GM12864 (cell line): Measurements from ENCODE around the gene TBC1D2.

ENCODE experiments used
- DNase-seq: peaks from one replicate; pipeline ENCODE4 v3.0.0-alpha.2; 2011; ENCODE audit warnings: low read depth
- H3K4me3 ChIP-seq: 2 replicates; pipeline ENCODE4 v1.5.1; 2011; ENCODE audit warnings: mild to moderate bottlenecking, low read depth, low read length, control low read depth
- TF ChIP-seq, protein P1 (sequence below): IDR thresholded peaks from 2 replicates; pipeline ENCODE4 v1.5.1; 2011; ENCODE audit warnings: low read depth, mild to moderate bottlenecking, moderate library complexity, low read length, control low read depth, inconsistent platforms; ENCODE audit errors: missing control alignments

TBC1D2 gene

DNA sequence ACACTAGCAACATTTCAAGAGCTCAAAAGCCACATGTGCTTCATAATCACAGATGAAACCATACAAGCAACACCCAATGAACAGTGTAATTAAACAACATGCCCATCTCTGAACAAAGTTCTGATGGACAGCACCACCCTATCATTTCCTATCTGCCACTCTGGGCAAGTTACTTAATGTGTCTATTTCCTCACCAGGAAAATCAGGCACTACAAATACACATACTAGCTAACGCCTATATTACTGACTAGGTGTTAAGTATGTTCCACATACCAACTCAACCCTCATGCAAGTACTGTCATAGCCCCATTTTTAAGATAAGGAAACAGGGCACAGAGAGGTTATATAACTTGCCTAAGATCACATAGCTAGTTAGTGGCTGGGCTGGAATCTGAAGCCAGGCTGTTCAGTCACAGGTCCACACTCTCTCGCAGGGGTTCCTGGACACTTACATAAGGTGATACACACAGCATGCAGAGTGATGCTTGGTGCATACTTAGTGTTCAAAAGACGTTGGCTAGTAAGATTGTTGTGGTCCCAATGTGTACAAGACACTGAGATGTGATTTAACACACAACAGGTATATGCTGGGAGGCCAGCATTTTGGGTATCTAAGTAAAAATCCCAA lies 87.2 kb downstream of the TBC1D2 start:
- TF ChIP-seq, protein P1, sequence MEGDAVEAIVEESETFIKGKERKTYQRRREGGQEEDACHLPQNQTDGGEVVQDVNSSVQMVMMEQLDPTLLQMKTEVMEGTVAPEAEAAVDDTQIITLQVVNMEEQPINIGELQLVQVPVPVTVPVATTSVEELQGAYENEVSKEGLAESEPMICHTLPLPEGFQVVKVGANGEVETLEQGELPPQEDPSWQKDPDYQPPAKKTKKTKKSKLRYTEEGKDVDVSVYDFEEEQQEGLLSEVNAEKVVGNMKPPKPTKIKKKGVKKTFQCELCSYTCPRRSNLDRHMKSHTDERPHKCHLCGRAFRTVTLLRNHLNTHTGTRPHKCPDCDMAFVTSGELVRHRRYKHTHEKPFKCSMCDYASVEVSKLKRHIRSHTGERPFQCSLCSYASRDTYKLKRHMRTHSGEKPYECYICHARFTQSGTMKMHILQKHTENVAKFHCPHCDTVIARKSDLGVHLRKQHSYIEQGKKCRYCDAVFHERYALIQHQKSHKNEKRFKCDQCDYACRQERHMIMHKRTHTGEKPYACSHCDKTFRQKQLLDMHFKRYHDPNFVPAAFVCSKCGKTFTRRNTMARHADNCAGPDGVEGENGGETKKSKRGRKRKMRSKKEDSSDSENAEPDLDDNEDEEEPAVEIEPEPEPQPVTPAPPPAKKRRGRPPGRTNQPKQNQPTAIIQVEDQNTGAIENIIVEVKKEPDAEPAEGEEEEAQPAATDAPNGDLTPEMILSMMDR, result no peak
- no peak for DNase-seq
- no peak overlapping the region for H3K4me3 ChIP-seq

DNA sequence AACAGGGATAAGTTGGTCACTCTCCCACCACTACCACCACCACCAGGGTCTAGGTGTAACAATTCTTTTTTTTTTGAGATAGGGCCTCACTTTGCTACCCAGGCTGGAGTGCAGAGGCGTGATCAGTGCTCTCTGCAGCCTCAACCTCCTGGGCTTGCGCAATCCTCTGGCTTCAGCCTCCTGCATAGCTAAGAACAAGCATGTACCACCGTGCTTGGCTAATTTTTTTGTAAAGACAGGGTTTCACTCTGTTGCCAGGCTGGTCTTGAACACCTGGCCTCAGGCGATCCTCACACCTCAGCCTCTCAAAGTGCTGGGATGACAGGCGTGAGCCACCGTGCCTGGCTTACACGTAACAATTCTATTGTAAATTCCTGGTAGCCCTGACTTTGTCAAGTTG lies 90.5 kb downstream of the TBC1D2 start:
- DNase-seq, result no peak
- TF ChIP-seq, protein P1, result no peak
- no peak overlapping the region for H3K4me3 ChIP-seq

DNA sequence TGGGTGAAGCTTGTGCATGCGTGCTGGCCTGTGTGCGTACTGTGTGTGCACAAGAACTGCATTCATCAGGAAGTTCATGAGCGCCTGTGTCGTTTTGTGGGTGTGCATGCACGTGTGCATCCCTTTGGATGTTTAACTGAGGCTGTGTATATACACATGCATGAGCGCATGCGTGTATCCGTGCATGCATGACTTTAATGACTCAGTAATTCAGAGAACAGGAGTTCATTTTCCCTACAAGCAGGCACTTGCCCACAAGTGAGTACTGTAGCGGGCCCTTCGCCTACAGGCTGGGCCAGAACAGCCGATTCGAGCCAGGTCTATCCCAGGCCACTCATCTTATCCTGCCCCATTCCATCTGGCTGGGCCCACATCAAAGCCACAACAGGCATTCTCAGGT lies 92.8 kb downstream of the TBC1D2 start:
- no peak for DNase-seq
- TF ChIP-seq, protein P1, result no peak
- no peak overlapping the region for H3K4me3 ChIP-seq

DNA sequence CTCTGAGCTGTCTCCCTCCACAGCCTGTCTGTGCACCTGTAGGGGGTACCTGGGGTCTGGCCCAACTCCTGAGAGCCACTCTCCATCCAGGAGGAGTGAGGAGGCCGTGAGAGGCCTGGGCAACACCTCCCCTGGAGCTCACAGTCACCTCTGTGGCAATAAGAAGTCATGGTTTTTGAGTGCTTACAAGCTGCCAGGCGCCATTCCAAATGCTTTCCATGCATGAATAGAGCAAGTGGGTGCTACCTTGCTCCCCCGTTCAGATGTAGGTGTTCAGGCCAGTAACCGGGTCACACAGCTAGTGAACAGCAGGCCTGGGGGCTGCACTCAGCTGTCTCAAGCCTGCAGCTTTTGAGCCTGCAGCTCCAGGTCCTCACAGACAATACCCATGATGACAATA lies 93.6 kb downstream of the TBC1D2 start:
- TF ChIP-seq, protein P1, result no peak
- no peak for DNase-seq
- no peak overlapping the region for H3K4me3 ChIP-seq

DNA sequence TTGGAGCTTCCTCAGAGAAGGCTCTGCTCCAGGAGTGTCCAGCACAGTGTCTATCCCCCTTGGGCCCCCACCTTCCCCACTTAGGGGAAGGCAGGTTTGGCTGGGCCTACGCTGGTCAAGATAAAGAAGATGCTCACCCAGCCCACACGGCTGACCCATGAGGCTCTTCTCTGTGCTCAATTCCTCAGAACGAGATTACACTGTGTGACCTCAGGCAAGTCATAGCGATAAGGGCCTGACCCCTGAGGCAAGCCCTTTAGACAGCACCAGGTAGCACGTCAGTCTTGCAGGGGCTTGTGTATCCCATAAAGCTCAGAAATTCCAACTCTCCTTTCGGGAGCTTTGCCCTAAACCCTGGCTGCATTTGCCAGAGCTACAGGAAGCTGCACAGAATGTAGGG lies 95.7 kb downstream of the TBC1D2 start:
- no peak overlapping the region for H3K4me3 ChIP-seq
- DNase-seq, result no peak
- TF ChIP-seq, protein P1, result no peak

DNA sequence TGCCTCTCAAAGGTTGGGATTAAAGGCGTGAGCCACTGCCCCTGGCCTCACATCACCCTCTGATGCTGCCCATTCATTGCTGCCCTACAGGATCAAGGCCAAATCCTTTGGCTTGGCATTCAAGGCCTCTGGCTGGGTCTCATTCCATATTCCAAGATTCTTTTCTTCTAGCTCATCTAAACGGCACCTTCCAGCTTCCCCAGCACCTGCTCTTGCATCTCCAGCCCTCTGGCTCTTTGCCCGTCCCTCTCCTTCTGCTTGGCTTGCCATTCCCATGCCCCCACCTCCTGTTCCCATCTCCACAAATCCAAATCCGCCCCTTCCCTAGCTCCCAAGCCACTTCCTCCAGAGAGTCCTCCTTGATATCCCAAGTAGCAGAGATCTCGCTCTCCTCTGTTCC lies 96.1 kb downstream of the TBC1D2 start:
- DNase-seq, result no peak
- TF ChIP-seq, protein P1, result no peak
- no peak overlapping the region for H3K4me3 ChIP-seq

DNA sequence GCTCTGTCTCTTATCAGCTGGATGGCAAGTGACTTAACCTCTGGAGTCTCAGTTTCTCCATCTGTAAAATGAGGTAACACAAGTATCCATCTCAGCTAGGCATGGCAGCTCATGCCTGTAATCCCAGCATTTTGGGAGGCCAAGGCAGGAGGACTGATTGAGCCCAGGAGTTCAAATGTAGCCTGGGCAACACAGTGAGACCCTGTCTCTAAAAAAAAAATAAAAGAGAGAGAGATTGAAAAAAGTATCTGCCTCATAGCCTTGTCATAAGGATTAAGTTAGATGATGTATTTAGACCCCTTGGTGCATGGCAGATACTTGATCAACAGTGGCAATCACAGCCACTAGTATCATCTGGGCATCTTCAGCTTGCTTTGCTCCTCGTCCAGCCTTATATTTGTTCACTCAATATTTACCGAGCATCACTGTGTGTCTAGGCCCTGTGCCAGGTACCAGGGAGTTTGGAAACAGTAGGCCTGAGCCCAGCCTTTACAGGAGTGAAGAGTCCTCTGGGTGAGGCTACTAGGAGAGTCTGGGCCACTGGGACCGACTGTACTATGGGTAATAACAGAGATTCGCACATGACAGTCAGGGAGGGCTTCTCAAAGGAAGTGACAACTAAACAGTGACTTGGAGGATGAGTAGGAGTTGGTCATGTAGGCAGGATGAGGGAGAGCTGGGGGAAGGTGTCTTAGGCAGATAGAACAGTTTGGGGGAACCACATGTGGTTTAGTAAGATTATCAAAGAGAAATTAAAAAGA lies 97.2 kb downstream of the TBC1D2 start:
- no peak for DNase-seq
- no peak overlapping the region for H3K4me3 ChIP-seq

More for the DNA sequence above, 97.2 kb downstream of the TBC1D2 start:
- TF ChIP-seq, protein P1, result no peak
